ENCODE data around the gene MOB2. TPM values are rescaled to one million over a fixed set of nuclear protein-coding genes. Genes with fewer than 3 reads are reported as not detected.

MOB2 gene
- total and polyA plus RNA-seq, 4 donors: 8.3 to 18.5 (median 14.8) TPM

- no peaks in the 10 kb centered on the region for H3K36me3 ChIP-seq (ENCODE audit: control insufficient read depth in 4 of 4, insufficient read depth in 3 of 4, low read depth in 1 of 4, low read length in 3 of 4)
- H3K9ac ChIP-seq (ENCODE audit: low read depth in 1 of 2, low read length in 2 of 2): no peak overlapping the region
- H3K9me3 ChIP-seq (ENCODE audit: control insufficient read depth in 4 of 4, low read length in 3 of 4): no peaks in the 10 kb centered on the region
- H3K4me3 ChIP-seq (ENCODE audit: low read depth in 1 of 3, low read length in 3 of 3): no peak overlapping the region
- peaks cover 0 to 9% (median 3%) of the 10 kb centered on the region in 4 donors for H3K4me1 ChIP-seq (ENCODE audit: control insufficient read depth in 4 of 4, insufficient read depth in 4 of 4, low read length in 3 of 4)
- 76% methylated on average over 3 of the region's 3 CpGs for WGBS
- DNase-seq (ENCODE audit: low spot score): no peak
- TF ChIP-seq NR2F2 (IDR thresholded peaks at IDR 0.05) (no peak), HNF4A (conservative IDR thresholded peaks at IDR 0.05) (no peak), FOXA2 (IDR thresholded peaks at IDR 0.05) (no peak), SP1 (IDR thresholded peaks at IDR 0.05) (no peak), RAD21 (IDR thresholded peaks at IDR 0.05) (no peak), JUND (IDR thresholded peaks at IDR 0.05) (no peak), TAF1 (conservative IDR thresholded peaks at IDR 0.05) (no peak), EGR1 (IDR thresholded peaks at IDR 0.05; ENCODE audit: low read depth in 2 of 2) (no peak)
- TF ChIP-seq, protein P1, sequence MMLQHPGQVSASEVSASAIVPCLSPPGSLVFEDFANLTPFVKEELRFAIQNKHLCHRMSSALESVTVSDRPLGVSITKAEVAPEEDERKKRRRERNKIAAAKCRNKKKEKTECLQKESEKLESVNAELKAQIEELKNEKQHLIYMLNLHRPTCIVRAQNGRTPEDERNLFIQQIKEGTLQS (IDR thresholded peaks at IDR 0.05): no peak
- H3K27me3 ChIP-seq (ENCODE audit: control insufficient read depth in 4 of 4, insufficient read depth in 4 of 4, low read length in 3 of 4): no peaks in the 10 kb centered on the region
- no peak overlapping the region for H3K27ac ChIP-seq (ENCODE audit: low read depth in 1 of 2, low read length in 2 of 2)
These were observed 7.2 kb upstream of the MOB2 start for GRCh38 chr11:1493650-1494244.

DNA sequence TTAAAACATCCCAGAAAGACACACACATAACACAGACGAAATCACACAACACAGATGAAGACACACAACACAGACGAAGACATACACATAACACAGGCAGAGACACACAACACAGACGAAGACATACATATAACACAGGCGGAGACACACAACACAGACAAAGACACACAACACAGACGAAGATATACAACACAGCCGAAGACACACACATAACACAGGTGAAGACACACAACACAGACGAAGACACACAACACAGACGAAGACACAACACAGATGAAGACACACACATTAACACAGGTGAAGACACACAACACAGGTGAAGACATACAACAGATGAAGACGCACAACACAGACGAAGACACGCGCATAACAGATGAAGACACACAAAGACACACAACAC lies 4.8 kb upstream of the MOB2 start:
- WGBS: 92% methylated on average over 12 of the region's 12 CpGs
- peaks cover 1 to 12% (median 4%) of the 10 kb centered on the region in 4 donors for H3K4me1 ChIP-seq (ENCODE audit: control insufficient read depth in 4 of 4, insufficient read depth in 4 of 4, low read length in 3 of 4)
- H3K9ac ChIP-seq (ENCODE audit: low read depth in 1 of 2, low read length in 2 of 2): no peak overlapping the region
- H3K36me3 ChIP-seq (ENCODE audit: control insufficient read depth in 4 of 4, insufficient read depth in 3 of 4, low read depth in 1 of 4, low read length in 3 of 4): no peaks in the 10 kb centered on the region
- H3K27me3 ChIP-seq (ENCODE audit: control insufficient read depth in 4 of 4, insufficient read depth in 4 of 4, low read length in 3 of 4): no peaks in the 10 kb centered on the region
- DNase-seq (ENCODE audit: low spot score): no peak
- no peak overlapping the region for H3K4me3 ChIP-seq (ENCODE audit: low read depth in 1 of 3, low read length in 3 of 3)
- H3K27ac ChIP-seq (ENCODE audit: low read depth in 1 of 2, low read length in 2 of 2): no peak overlapping the region
- no peaks in the 10 kb centered on the region for H3K9me3 ChIP-seq (ENCODE audit: control insufficient read depth in 4 of 4, low read length in 3 of 4)
- no peak for TF ChIP-seq HNF4G (IDR thresholded peaks at IDR 0.05)
- no peak for TF ChIP-seq REST (IDR thresholded peaks at IDR 0.05)
- TF ChIP-seq FOXA1 (IDR thresholded peaks at IDR 0.05): no peak
- no peak for TF ChIP-seq RAD21 (IDR thresholded peaks at IDR 0.05)
- TF ChIP-seq, protein P2, sequence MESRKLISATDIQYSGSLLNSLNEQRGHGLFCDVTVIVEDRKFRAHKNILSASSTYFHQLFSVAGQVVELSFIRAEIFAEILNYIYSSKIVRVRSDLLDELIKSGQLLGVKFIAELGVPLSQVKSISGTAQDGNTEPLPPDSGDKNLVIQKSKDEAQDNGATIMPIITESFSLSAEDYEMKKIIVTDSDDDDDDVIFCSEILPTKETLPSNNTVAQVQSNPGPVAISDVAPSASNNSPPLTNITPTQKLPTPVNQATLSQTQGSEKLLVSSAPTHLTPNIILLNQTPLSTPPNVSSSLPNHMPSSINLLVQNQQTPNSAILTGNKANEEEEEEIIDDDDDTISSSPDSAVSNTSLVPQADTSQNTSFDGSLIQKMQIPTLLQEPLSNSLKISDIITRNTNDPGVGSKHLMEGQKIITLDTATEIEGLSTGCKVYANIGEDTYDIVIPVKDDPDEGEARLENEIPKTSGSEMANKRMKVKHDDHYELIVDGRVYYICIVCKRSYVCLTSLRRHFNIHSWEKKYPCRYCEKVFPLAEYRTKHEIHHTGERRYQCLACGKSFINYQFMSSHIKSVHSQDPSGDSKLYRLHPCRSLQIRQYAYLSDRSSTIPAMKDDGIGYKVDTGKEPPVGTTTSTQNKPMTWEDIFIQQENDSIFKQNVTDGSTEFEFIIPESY (IDR thresholded peaks at IDR 0.05): no peak
- TF ChIP-seq JUND (IDR thresholded peaks at IDR 0.05): no peak
- TF ChIP-seq, protein P3, sequence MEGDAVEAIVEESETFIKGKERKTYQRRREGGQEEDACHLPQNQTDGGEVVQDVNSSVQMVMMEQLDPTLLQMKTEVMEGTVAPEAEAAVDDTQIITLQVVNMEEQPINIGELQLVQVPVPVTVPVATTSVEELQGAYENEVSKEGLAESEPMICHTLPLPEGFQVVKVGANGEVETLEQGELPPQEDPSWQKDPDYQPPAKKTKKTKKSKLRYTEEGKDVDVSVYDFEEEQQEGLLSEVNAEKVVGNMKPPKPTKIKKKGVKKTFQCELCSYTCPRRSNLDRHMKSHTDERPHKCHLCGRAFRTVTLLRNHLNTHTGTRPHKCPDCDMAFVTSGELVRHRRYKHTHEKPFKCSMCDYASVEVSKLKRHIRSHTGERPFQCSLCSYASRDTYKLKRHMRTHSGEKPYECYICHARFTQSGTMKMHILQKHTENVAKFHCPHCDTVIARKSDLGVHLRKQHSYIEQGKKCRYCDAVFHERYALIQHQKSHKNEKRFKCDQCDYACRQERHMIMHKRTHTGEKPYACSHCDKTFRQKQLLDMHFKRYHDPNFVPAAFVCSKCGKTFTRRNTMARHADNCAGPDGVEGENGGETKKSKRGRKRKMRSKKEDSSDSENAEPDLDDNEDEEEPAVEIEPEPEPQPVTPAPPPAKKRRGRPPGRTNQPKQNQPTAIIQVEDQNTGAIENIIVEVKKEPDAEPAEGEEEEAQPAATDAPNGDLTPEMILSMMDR (IDR thresholded peaks at IDR 0.05; ENCODE audit: low read depth, low read length, missing input control): no peak
- no peak for TF ChIP-seq YY1 (IDR thresholded peaks at IDR 0.05)
- TF ChIP-seq HNF4A (conservative IDR thresholded peaks at IDR 0.05): no peak
- TF ChIP-seq, protein P1 (IDR thresholded peaks at IDR 0.05): no peak
- TF ChIP-seq RXRA (IDR thresholded peaks at IDR 0.05): no peak
- no peak for TF ChIP-seq NR2F2 (IDR thresholded peaks at IDR 0.05)
- no peak for TF ChIP-seq GABPA (IDR thresholded peaks at IDR 0.05 in 1 of 2, conservative IDR thresholded peaks at IDR 0.05 in 1 of 2)
- TF ChIP-seq FOXA2 (IDR thresholded peaks at IDR 0.05): no peak
- TF ChIP-seq, protein P4, sequence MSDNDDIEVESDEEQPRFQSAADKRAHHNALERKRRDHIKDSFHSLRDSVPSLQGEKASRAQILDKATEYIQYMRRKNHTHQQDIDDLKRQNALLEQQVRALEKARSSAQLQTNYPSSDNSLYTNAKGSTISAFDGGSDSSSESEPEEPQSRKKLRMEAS (IDR thresholded peaks at IDR 0.05): no peak

All from liver (tissue), 9 donors.